ENCODE measurements around the gene HES7.

Gene HES7

DNA sequence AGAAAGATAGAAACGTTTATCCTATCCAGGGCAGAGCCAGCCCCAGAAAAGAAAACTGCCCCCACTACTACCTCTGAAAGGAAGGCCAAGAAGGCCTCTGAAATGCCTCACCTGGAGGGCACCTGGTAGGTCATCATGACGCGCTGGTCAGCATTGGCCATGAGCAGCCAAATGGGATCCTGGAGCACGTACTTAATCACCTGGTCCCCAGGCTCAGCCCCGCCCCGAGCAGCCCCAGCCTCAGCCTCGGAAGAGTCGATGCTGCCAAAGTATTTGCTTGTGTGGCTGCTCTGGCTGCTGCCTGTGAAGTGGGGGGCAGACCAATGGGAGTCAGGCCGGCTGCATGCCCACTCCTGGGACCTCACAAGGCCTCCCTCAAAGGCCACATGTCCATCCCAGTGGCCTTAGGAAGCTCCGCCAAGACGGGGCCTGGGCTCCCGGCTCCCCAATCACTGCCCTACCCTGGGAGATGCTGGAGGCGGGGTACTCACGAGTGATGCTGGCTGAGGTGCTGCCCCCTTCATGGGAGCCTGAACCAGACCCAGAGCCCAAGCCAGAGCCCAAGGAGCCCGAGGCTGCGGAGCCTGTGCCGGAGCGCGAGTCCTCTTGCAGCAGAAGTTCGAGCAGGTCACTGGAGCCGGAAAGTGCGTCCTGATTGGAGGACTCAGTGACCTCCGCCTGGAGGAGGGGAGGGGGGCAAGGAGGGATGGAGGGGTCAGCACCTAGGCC lies 18.4 kb upstream of the HES7 start:
- Mint-ChIP-seq H3K9me3 (no peaks in the 10 kb centered on the region), H3K27me3 (no peaks in the 10 kb centered on the region), H3K36me3 (peaks cover 46 to 66% of the 10 kb centered on the region in 2 donors), H3K27ac (no peak overlapping the region), H3K4me3 (no peak overlapping the region), H3K4me1 (peaks cover 5 to 9% of the 10 kb centered on the region in 2 donors)
- no peak for ATAC-seq (replicated peaks)
- no peak for DNase-seq

GRCh38 chr17:8141741-8142140 lies 17.8 kb upstream of the HES7 start:
- ATAC-seq (replicated peaks) (no peak), DNase-seq (no peak)
- Mint-ChIP-seq H3K4me1 (peaks cover 1 to 10% of the 10 kb centered on the region in 2 donors), H3K27me3 (no peaks in the 10 kb centered on the region), H3K9me3 (no peaks in the 10 kb centered on the region), H3K4me3 (no peak overlapping the region), H3K36me3 (peaks cover 42 to 60% of the 10 kb centered on the region in 2 donors), H3K27ac (no peak overlapping the region)

GRCh38 chr17:8141045-8141444 lies 17.1 kb upstream of the HES7 start:
- Mint-ChIP-seq H3K27ac (no peak overlapping the region), H3K27me3 (no peaks in the 10 kb centered on the region), H3K4me1 (peaks cover 0 to 9% of the 10 kb centered on the region in 2 donors), H3K36me3 (peaks cover 35 to 53% of the 10 kb centered on the region in 2 donors), H3K9me3 (no peaks in the 10 kb centered on the region), H3K4me3 (peak overlapping the region in 1 of 2 donors; percentile 34)
- DNase-seq (no peak), ATAC-seq (replicated peaks) (no peak)

- H3K27me3 Mint-ChIP-seq = no peaks in the 10 kb centered on the region
- H3K36me3 Mint-ChIP-seq = peaks cover 31 to 48% of the 10 kb centered on the region in 2 donors
- H3K4me3 Mint-ChIP-seq = no peak overlapping the region
- H3K27ac Mint-ChIP-seq = no peak overlapping the region
- ATAC-seq (replicated peaks) (no peak), DNase-seq (no peak)
- H3K9me3 Mint-ChIP-seq = no peaks in the 10 kb centered on the region
- H3K4me1 Mint-ChIP-seq = peaks cover 0 to 7% of the 10 kb centered on the region in 2 donors
These were observed 16.4 kb upstream of the HES7 start for GRCh38 chr17:8140065-8141029.

DNA sequence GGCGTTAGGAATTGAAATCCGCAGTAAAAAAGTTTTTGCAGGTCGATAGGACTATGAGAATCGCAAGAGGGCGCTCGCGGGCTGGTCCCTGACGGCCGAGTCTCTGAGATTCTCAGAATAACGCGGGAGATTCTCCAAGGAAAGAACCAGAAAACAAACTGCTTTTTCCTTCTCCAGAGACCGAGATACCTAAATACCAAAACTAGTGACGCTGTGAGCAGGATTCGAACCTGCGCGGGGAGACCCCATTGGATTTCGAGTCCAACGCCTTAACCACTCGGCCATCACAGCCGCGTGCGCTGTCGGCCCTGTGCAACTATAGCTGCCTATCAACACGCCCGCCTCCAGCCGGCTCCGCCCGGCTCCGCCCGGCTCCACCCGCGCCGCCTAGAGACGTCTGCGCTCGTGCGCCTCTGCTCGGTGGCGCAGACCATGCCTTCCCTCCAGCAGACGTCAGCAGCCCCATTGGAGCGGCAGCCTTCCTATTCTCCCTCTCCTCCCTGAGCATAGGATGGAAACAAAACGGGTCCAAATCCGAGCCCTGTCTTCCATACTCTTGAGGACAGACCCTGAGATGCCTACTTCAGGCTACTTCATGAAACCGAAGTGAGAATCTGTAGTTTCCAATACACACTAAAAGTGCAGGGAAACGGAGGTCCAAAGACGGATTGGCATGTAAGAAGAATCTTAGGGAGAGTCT lies 14.9 kb upstream of the HES7 start:
- H3K4me1 Mint-ChIP-seq = peaks cover 0 to 7% of the 10 kb centered on the region in 2 donors
- no peak overlapping the region for H3K27ac Mint-ChIP-seq
- H3K9me3 Mint-ChIP-seq = no peaks in the 10 kb centered on the region
- DNase-seq = peak; percentile 96
- no peak overlapping the region for H3K4me3 Mint-ChIP-seq
- peak; percentile 94 to 97 for ATAC-seq (replicated peaks)
- peaks cover 29 to 35% of the 10 kb centered on the region in 2 donors for H3K36me3 Mint-ChIP-seq
- no peaks in the 10 kb centered on the region for H3K27me3 Mint-ChIP-seq

GRCh38 chr17:8138374-8138671 lies 14.4 kb upstream of the HES7 start:
- ATAC-seq (replicated peaks) (peak; percentile 60 to 63), DNase-seq (no peak)
- no peak overlapping the region for H3K27ac Mint-ChIP-seq
- peaks cover 0 to 7% of the 10 kb centered on the region in 2 donors for H3K4me1 Mint-ChIP-seq
- no peak overlapping the region for H3K4me3 Mint-ChIP-seq
- H3K9me3 Mint-ChIP-seq = no peaks in the 10 kb centered on the region
- no peaks in the 10 kb centered on the region for H3K27me3 Mint-ChIP-seq
- peaks cover 24 to 30% of the 10 kb centered on the region in 2 donors for H3K36me3 Mint-ChIP-seq

DNA sequence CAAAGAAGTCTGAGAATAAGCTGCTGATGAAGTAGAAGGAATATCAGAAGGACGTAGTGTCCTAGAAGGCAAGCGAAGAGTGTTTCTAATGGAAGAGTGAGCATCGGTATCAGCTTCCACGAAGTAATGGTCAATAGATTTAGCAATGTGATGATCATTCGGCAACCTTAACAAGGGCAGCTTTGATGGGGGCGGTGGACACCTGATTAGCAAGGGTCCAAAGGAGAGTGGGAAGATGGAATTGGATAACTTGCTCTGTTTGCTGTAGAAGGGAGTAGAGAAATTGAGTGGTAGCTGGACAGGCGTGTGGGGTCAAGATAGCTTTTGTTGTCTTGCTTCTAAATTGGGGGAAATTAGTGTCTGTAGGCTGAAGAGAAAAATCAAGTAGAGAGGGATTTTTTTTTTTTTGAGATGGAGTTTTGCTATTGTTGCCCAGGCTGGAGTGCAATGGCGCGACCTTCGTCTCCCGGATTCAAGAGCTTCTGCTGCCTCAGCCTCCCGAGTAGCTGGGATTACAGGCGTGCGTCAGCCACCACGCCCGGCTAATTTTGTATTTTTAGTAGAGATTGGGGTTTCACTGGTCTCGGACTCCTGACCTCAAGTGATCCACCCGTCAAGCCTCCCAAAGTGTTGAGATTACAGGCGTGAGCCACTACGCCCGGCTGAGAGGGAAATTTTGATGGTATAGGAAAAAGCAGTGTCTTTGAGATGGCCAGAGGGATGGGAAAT lies 13.9 kb upstream of the HES7 start:
- no peak for ATAC-seq (replicated peaks)

GRCh38 chr17:8133941-8134340 lies 10.0 kb upstream of the HES7 start:
- Mint-ChIP-seq H3K27ac (no peak overlapping the region), H3K27me3 (peaks cover 7 to 16% of the 10 kb centered on the region in 2 donors), H3K4me1 (peaks cover 0 to 2% of the 10 kb centered on the region in 2 donors), H3K4me3 (no peak overlapping the region), H3K9me3 (no peaks in the 10 kb centered on the region), H3K36me3 (no peaks in the 10 kb centered on the region)
- ATAC-seq (replicated peaks) = no peak
- no peak for DNase-seq

More for the DNA sequence above, 13.9 kb upstream of the HES7 start:
- Mint-ChIP-seq H3K4me3 (no peak overlapping the region), H3K27me3 (no peaks in the 10 kb centered on the region), H3K36me3 (peaks cover 19 to 26% of the 10 kb centered on the region in 2 donors), H3K9me3 (no peaks in the 10 kb centered on the region), H3K4me1 (peaks cover 0 to 7% of the 10 kb centered on the region in 2 donors), H3K27ac (no peak overlapping the region)
- DNase-seq = no peak

GRCh38 chr17:8133399-8133798 lies 9.5 kb upstream of the HES7 start:
- no peak overlapping the region for H3K4me3 Mint-ChIP-seq
- ATAC-seq (replicated peaks) = no peak
- H3K27ac Mint-ChIP-seq = no peak overlapping the region
- no peak for DNase-seq
- no peaks in the 10 kb centered on the region for H3K36me3 Mint-ChIP-seq
- peaks cover 0 to 2% of the 10 kb centered on the region in 2 donors for H3K4me1 Mint-ChIP-seq
- peaks cover 7 to 17% of the 10 kb centered on the region in 2 donors for H3K27me3 Mint-ChIP-seq
- no peaks in the 10 kb centered on the region for H3K9me3 Mint-ChIP-seq

- H3K4me3 Mint-ChIP-seq = no peak overlapping the region
- no peak for DNase-seq
These were observed 8.0 kb upstream of the HES7 start for GRCh38 chr17:8131844-8132441.

DNA sequence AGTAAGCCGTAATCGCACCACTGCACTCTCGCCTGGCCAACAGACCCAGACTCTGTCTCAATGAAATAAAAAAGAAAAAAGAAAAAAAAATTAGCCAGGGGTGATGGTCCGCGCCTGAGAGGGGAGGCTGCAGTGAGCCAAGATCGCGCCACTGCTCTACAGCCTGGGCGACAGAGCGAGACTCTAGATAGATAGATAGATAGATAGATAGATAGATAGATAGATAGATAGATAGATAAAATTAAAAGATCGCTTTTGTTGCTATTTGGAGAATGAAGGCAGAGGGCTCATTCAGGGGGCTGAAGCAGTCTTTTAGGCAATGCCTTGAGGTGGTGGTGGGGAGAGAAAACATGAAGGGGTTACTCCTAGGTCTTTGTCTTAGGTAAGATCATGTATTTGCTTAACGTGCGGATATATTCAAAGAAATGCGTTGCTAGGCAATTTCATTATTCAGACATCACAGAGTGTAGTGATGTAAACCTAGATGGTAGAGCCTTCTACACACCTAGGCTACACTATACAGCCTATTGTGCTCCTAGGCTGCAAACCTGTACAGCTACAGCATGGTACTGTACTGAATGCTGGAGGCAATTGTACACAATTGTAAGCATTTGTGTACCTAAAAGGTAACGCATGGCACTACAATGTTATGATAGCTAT lies 4.3 kb upstream of the HES7 start:
- no peak overlapping the region for H3K4me3 Mint-ChIP-seq
- ATAC-seq (replicated peaks) (no peak), DNase-seq (no peak)
- H3K27me3 Mint-ChIP-seq = peaks cover 34 to 52% of the 10 kb centered on the region in 2 donors
- no peaks in the 10 kb centered on the region for H3K9me3 Mint-ChIP-seq
- peaks cover 32 to 43% of the 10 kb centered on the region in 2 donors for H3K4me1 Mint-ChIP-seq
- H3K27ac Mint-ChIP-seq = no peak overlapping the region
- peaks cover 7% of the 10 kb centered on the region in 2 donors for H3K36me3 Mint-ChIP-seq

More at GRCh38 chr17:8131844-8132441, 8.0 kb upstream of the HES7 start:
- Mint-ChIP-seq H3K9me3 (no peaks in the 10 kb centered on the region), H3K27me3 (peaks cover 11 to 22% of the 10 kb centered on the region in 2 donors), H3K4me1 (peaks cover 6% of the 10 kb centered on the region in 2 donors), H3K27ac (no peak overlapping the region), H3K36me3 (peaks cover 0 to 1% of the 10 kb centered on the region in 2 donors)
- peak; percentile 25 to 50 for ATAC-seq (replicated peaks)

DNA sequence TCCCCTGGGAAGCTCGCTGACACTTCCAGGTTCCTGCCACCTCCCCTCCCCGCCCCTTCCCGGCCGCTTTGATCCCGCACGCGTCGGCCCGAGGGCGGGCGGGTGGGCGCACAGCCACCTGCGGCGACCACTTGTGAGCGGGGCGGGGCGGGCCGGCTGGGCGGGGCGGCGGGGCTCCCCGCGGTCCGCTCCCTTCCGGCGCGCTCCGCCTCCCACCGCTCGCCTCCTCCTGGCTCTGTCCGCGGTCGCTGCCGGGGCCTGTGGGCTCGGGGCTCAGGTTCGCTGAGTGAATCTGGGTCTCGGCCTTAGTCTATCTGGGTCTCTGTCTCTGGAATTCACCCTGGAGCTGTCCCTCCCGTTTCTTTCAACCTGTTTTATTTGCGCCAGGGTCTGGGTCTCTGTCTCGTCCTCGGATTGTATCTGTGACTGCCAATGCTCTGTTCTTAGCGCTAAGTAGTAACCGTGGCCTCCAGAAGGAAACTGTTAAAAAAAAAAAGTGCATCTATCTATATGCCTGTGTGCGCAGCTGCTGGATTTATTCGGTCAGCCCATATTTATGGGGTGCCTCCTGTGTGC lies 2.7 kb upstream of the HES7 start:
- peaks cover 7% of the 10 kb centered on the region in 2 donors for H3K36me3 Mint-ChIP-seq
- ATAC-seq (replicated peaks) (peak; percentile 25 to 31), DNase-seq (peak; percentile 21)
- H3K4me1 Mint-ChIP-seq = peaks cover 40 to 53% of the 10 kb centered on the region in 2 donors
- peaks cover 42 to 62% of the 10 kb centered on the region in 2 donors for H3K27me3 Mint-ChIP-seq
- peak overlapping the region; percentile 92 for H3K27ac Mint-ChIP-seq
- peak overlapping the region; percentile 87 to 94 for H3K4me3 Mint-ChIP-seq
- H3K9me3 Mint-ChIP-seq = no peaks in the 10 kb centered on the region
